GM06990 (cell line): ENCODE measurements around the gene SSBP2.

Experiments used
- DNase-seq: peaks from one replicate; pipeline ENCODE4 v3.0.0-alpha.2; 2011; ENCODE audit not compliant: insufficient read length; ENCODE audit errors: extremely low read depth
- H3K27me3 ChIP-seq: replicated peaks from 2 replicates; pipeline ENCODE4 v1.6.0; 2011; ENCODE audit warnings: low read length; ENCODE audit not compliant: control insufficient read depth, insufficient read depth
- H3K36me3 ChIP-seq: 2 replicates; pipeline ENCODE4 v1.5.1; 2011; ENCODE audit warnings: low read length; ENCODE audit not compliant: control insufficient read depth, insufficient read depth
- H3K4me3 ChIP-seq: replicated peaks from 2 replicates; pipeline ENCODE4 v1.5.1; 2011; ENCODE audit warnings: low read depth, mild to moderate bottlenecking, control low read depth, low read length
- TF ChIP-seq, protein P1 (sequence below): IDR thresholded peaks from 2 replicates; pipeline ENCODE4 v1.5.1; 2011; ENCODE audit warnings: low read length, control low read depth, mild to moderate bottlenecking, inconsistent platforms; ENCODE audit not compliant: insufficient read depth, poor library complexity, severe bottlenecking

The SSBP2 gene

DNA sequence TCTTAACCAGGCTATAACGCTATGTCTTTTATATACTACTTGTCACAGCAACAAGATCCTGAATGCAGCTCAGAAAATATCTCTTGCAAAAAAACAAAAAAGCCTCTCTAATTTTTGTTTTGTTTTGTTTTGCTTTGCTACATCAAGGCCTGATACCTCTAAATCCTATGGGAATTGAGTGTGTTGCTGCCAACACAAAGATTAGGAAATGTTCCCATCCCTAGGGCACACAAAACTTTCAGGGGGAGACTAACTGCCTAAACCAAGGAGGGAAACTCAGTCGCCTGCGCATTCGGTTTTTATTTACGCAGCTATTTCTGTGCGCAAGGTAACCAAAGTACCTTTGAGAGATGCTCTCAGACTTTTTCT is 1.7 kb downstream of the SSBP2 start:
- DNase-seq, result no peak
- Histone ChIP-seq H3K4me3 (peak overlapping the region; percentile 74), H3K27me3 (no peaks in the 10 kb centered on the region), H3K36me3 (no peaks in the 10 kb centered on the region)
- TF ChIP-seq, protein P1, sequence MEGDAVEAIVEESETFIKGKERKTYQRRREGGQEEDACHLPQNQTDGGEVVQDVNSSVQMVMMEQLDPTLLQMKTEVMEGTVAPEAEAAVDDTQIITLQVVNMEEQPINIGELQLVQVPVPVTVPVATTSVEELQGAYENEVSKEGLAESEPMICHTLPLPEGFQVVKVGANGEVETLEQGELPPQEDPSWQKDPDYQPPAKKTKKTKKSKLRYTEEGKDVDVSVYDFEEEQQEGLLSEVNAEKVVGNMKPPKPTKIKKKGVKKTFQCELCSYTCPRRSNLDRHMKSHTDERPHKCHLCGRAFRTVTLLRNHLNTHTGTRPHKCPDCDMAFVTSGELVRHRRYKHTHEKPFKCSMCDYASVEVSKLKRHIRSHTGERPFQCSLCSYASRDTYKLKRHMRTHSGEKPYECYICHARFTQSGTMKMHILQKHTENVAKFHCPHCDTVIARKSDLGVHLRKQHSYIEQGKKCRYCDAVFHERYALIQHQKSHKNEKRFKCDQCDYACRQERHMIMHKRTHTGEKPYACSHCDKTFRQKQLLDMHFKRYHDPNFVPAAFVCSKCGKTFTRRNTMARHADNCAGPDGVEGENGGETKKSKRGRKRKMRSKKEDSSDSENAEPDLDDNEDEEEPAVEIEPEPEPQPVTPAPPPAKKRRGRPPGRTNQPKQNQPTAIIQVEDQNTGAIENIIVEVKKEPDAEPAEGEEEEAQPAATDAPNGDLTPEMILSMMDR, result no peak

DNA sequence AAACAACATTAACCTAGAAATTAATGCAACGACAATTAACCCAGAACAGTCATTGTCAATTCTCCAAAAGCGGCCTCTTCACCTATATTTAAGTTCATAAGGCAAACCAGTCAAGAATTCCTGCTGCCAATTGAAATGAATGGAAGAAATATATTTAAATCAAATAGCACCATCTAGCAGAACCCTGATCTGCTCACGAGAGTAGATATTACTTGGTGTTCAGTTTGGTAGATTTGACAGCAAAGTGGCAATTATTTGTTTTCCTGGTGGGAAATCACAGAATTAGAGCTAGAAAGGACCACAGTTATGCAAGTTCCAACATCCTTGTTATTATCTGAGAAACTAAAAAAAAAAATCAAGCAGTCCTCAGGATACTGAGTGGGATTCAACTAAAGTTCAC is 2.3 kb downstream of the SSBP2 start:
- TF ChIP-seq, protein P1, result no peak
- Histone ChIP-seq H3K27me3 (no peaks in the 10 kb centered on the region), H3K36me3 (no peaks in the 10 kb centered on the region), H3K4me3 (no peak overlapping the region)
- DNase-seq, result no peak

DNA sequence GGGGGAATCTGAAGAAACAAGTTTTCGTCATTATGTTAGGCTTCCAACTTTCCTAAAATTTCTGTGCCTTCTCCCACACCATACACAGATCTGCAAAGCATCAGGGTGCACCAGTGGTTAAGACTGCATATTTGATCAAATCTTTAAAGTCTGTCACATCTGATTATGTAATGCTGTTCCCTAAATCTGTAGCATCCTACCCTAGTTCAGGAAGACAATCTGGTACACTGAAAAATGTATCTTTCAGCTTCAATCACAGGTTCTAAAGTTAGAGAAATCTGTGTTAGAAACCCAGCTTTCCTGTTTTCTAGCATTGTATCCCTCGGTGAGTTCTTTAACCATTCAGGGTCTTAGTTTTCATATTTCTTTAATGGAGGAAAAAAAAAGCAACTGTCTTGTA is 3.9 kb downstream of the SSBP2 start:
- Histone ChIP-seq H3K4me3 (no peak overlapping the region), H3K36me3 (no peaks in the 10 kb centered on the region; the same call in none of the 2 replicates), H3K27me3 (no peaks in the 10 kb centered on the region)
- no peak for DNase-seq
- TF ChIP-seq, protein P1, result no peak

DNA sequence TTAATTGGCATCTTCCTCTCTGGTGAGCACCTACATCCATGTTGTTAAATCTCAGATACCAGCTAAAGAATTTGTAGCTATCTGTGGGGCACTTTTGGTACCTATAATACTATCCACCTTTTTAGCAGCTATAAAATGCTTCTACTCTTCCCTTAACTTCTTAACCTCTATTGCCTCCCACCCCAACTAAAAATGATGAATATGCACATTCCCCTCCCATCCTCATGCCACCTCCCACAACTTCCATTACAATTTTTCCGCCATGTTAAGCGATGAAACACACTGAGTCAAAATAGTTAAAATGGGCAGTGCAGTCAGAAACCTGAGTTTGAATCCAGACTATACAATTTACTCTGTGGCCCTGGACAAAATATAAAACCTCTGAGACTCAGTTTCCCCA is 10.1 kb downstream of the SSBP2 start:
- TF ChIP-seq, protein P1, result no peak
- DNase-seq, result no peak
- no peak overlapping the region for H3K4me3 ChIP-seq
- H3K27me3 ChIP-seq, result no peaks in the 10 kb centered on the region
- H3K36me3 ChIP-seq, result no peaks in the 10 kb centered on the region; the same call in none of the 2 replicates

DNA sequence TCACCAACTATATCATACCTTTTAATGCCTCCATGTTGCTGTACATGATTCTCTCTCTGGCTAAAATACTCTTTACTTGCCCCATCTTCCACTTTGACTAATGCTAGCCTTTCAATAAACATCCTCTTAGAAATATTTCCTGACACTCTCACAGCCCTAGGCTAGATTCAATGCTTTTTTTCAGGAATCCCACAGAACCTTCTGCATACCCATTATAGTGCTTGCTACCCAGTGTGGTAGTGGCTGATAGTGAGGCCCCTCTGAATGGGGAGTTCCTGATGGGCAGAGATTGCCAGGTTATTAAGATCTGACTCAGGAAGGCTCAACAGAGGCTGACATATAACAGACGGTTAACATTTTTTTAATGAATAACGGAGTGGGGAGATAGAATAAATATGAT is 11.6 kb downstream of the SSBP2 start:
- TF ChIP-seq, protein P1, result no peak
- Histone ChIP-seq H3K4me3 (no peak overlapping the region), H3K36me3 (no peaks in the 10 kb centered on the region; the same call in none of the 2 replicates), H3K27me3 (no peaks in the 10 kb centered on the region)
- DNase-seq, result no peak

DNA sequence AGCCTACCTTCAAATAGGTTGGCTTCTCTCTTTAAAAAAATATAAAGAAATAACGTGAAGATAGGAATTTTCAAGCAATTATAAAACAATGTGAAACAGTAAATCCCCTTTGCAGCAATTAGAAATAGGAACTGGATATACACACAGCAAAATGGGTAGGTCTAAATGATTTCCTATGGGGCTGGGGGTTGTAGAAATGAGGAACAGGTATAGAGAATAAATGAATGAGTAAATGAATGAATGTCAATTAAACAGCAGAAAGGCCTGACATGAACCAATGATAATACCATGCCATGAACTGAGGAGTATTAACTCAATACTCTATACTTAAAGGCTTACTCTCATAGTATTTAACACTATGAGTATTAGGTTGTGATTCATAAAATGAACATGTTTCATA is 21.6 kb downstream of the SSBP2 start:
- TF ChIP-seq, protein P1, result no peak
- no peaks in the 10 kb centered on the region for H3K36me3 ChIP-seq
- no peak overlapping the region for H3K4me3 ChIP-seq
- DNase-seq, result no peak
- no peaks in the 10 kb centered on the region for H3K27me3 ChIP-seq
